GM12878 (cell line): ENCODE measurements around the gene NIP7. TPM values are rescaled to one million over a fixed set of nuclear protein-coding genes. Genes with fewer than 3 reads are reported as not detected.

Experiments used
- ATAC-seq: fragments of 200-7000 bp; cut with Tn5 transposase; 3 replicates; pipeline ENCODE4 v1.9.1; 2020; ENCODE audit warnings: mild to moderate bottlenecking, moderate library complexity
- BruUV-seq: library from RNA; stranded (reverse); fragments of 400-500 nt; replicated peaks from 2 replicates; lab custom pipeline; 2021; lab: Mats Ljungman, UMichigan
- CTCF ChIA-PET: fragments of 300-600 bp; sonication (Branson Sonifier 250); formaldehyde crosslinking; extraction: SDS; loops from one replicate; lab custom pipeline; 2021; ENCODE audit warnings: inconsistent platforms; lab: Yijun Ruan, JAX
- POLR2A ChIA-PET: fragments of 350-600 bp; formaldehyde crosslinking; extraction: SDS; loops from one replicate; lab custom pipeline; 2021; ENCODE audit warnings: inconsistent platforms; lab: Charles Lee
- RAD21 ChIA-PET: fragments of 300-600 bp; sonication (Branson Sonifier 250); formaldehyde crosslinking; loops from one replicate; lab custom pipeline; 2023; ENCODE audit warnings: antibody characterized with exemption; ENCODE audit not compliant: unreplicated experiment; lab: Charles Lee
- SMC1A ChIA-PET: fragments of 300-600 bp; sonication (Branson Sonifier 250); formaldehyde crosslinking; loops from one replicate; lab custom pipeline; 2023; ENCODE audit not compliant: unreplicated experiment, uncharacterized antibody; lab: Charles Lee
- DNase-seq: peaks from one replicate; pipeline ENCODE4 v3.0.0-alpha.2; 2011; ENCODE audit warnings: low read depth, low spot score
- FAIRE-seq: peaks from 3 replicates; lab custom pipeline; 2011; peaks lifted over from hg19 to GRCh38; lab: Jason Lieb, UNC
- H2AFZ ChIP-seq: 2 replicates; pipeline ENCODE4 v1.6.0; 2011; ENCODE audit warnings: low read depth, low read length, control low read depth; ENCODE audit not compliant: control insufficient read depth
- H3K27ac ChIP-seq: 2 replicates; pipeline ENCODE4 v1.5.1; 2011; ENCODE audit warnings: control low read depth; ENCODE audit not compliant: control insufficient read depth, insufficient read depth
- H3K27me3 ChIP-seq, 2 experiments: replicated peaks in 1 of 2; 2 replicates each; pipeline versions ENCODE4 v1.6.0 to v1.6.1; 2011; ENCODE audit warnings: low read length in 1 of 2; ENCODE audit not compliant: control insufficient read depth in 2 of 2, insufficient read depth in 2 of 2
- H3K36me3 ChIP-seq, 2 experiments: 2 replicates each; pipeline ENCODE4 v1.5.1; 2011; ENCODE audit warnings: low read length in 1 of 2; ENCODE audit not compliant: control insufficient read depth in 2 of 2, insufficient read depth in 2 of 2
- H3K4me1 ChIP-seq: 2 replicates; pipeline ENCODE4 v1.6.1; 2011; ENCODE audit warnings: mild to moderate bottlenecking, low read length, moderate library complexity, mixed read lengths; ENCODE audit not compliant: control insufficient read depth, insufficient read depth
- H3K4me2 ChIP-seq: 2 replicates; pipeline ENCODE4 v1.6.0; 2011; ENCODE audit warnings: control low read depth; ENCODE audit not compliant: control insufficient read depth, insufficient read depth
- H3K4me3 ChIP-seq: fragments of 200-600 bp; sonication (generic); 2 replicates; pipeline ENCODE4 v1.5.1; 2016
- H3K79me2 ChIP-seq: 2 replicates; pipeline ENCODE4 v1.6.0; 2011; ENCODE audit warnings: low read length; ENCODE audit not compliant: control insufficient read depth, insufficient read depth
- H3K9ac ChIP-seq: 2 replicates; pipeline ENCODE4 v1.8.0; 2011; ENCODE audit warnings: low read length, control low read depth, mixed read lengths; ENCODE audit not compliant: control insufficient read depth, insufficient read depth
- H3K9me3 ChIP-seq: replicated peaks from 3 replicates; pipeline ENCODE4 v1.5.1; 2011; ENCODE audit warnings: mild to moderate bottlenecking, low read length; ENCODE audit not compliant: control insufficient read depth, insufficient read depth
- H4K20me1 ChIP-seq: 2 replicates; pipeline ENCODE4 v1.6.0; 2011; ENCODE audit not compliant: control insufficient read depth, insufficient read depth
- BACH1 ChIP-seq: fragments of 450-650 bp; IDR thresholded peaks from 2 replicates; pipeline ENCODE4 v1.6.1; 2017; ENCODE audit warnings: mild to moderate bottlenecking, borderline replicate concordance
- CREB1 ChIP-seq: IDR thresholded peaks from 2 replicates; pipeline ENCODE4 v1.6.1; 2012; ENCODE audit warnings: low read depth, mild to moderate bottlenecking, inconsistent platforms
- KLF5 ChIP-seq: fragments of 450-650 bp; IDR thresholded peaks from 2 replicates; pipeline ENCODE4 v1.6.1; 2014; ENCODE audit warnings: mild to moderate bottlenecking; ENCODE audit not compliant: partially characterized antibody
- RELA ChIP-seq: fragments of 450-650 bp; IDR thresholded peaks from 2 replicates; pipeline ENCODE4 v1.8.0; 2014; ENCODE audit warnings: borderline replicate concordance; ENCODE audit not compliant: partially characterized antibody
- YY1 ChIP-seq: IDR thresholded peaks from 2 replicates; pipeline ENCODE4 v1.6.1; 2011; ENCODE audit warnings: low read depth, mild to moderate bottlenecking, low read length
- WGBS: methylation state at CpG from one replicate; pipeline ENCODE4 v1.1.6; 2016; ENCODE audit warnings: low lambda C conversion rate; ENCODE audit not compliant: insufficient replicate concordance, insufficient coverage; ENCODE audit errors: missing lambda C conversion rate; 5-methylcytosine and 5-hydroxymethylcytosine counted together
- in situ Hi-C: fragments of 300-500 bp; cut with MboI; formaldehyde crosslinking; loops from 9 replicates; pipeline ENCODE4 v1.14.3; 2018; ENCODE audit warnings: mixed read lengths
- intact Hi-C: fragments of 100-400 bp; cut with micrococcal nuclease; formaldehyde crosslinking; loops from one replicate; pipeline ENCODE4 v1.14.2; 2022; ENCODE audit not compliant: unreplicated experiment
- polyA plus RNA-seq, 11 experiments: library from polyadenylated mRNA; depleted of rRNA in 4 of 11; unstranded in 6 of 11; stranded (reverse) in 5 of 11; fragments of >200 nt; fragmentation: Nextera tagmentation in 4 of 11; fragmentation: Illumina TruSeq in 1 of 11; extraction: Ambion mirVana in 4 of 11; extraction: Trizol in 1 of 11; gene quantifications; 1 replicate in 1 of 11; 2 replicates in 10 of 11; pipeline versions ENCODE4 v1.2.1 to v1.2.3, GENCODE V29; 2011 to 2016; ENCODE audit warnings: inconsistent platforms in 2 of 11, missing spikeins in 2 of 11, low read depth in 1 of 11
- total RNA-seq, 4 experiments: library from RNA; depleted of rRNA in 3 of 4; stranded (reverse); fragments of >200 nt in 3 of 4; fragmentation: Illumina TruSeq in 1 of 4; extraction: Trizol in 1 of 4; gene quantifications; 2 replicates each; pipeline versions ENCODE4 v1.2.1 to v1.2.3, GENCODE V29; 2013 to 2021
- TF ChIP-seq, protein P1 (sequence below): fragments of 450-650 bp; IDR thresholded peaks from 2 replicates; pipeline ENCODE4 v1.6.1; 2017; ENCODE audit warnings: antibody characterized with exemption, mild to moderate bottlenecking, moderate library complexity

Gene NIP7
- total and polyA plus RNA-seq, 10 of the 15 experiments (the other 5 are each of a cell fraction or from before 2014, with no cell fraction given) = 18.8 to 62.9 (median 56.7) TPM

DNA sequence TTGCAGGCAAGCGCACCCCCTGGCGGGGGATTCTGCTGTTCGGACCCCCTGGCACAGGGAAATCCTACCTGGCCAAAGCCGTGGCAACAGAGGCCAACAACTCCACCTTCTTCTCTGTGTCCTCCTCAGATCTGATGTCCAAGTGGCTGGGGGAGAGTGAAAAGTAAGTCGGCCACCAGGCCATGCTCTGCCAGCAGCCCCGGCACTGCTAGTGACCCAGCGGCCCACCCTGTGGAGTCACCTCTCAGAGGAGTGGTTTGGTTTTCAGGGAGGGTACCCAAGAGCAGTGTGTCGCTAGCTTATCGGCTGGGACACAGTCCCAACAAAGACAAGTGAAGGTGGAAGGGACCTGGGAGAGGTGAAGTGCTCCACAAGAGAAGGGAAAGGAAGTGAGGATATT lies 20.2 kb upstream of the NIP7 start:
- WGBS = 91% methylated on average over 8 of the region's 9 CpGs
- Histone ChIP-seq H2AFZ (no peak overlapping the region), H4K20me1 (no peaks in the 10 kb centered on the region), H3K4me1 (no peaks in the 10 kb centered on the region; the same call in 1 of the 2 replicates), H3K4me2 (no peak overlapping the region), H3K36me3 (peaks cover 24 to 51% of the 10 kb centered on the region in 2 experiments), H3K9me3 (no peaks in the 10 kb centered on the region), H3K27me3 (no peaks in the 10 kb centered on the region), H3K27ac (no peak overlapping the region), H3K4me3 (no peak overlapping the region), H3K9ac (no peak overlapping the region), H3K79me2 (peaks cover 7% of the 10 kb centered on the region)
- ChIA-PET POLR2A (no interaction called here), RAD21 (no interaction called here), CTCF (no interaction called here), SMC1A (no interaction called here)
- ATAC-seq (no peak), DNase-seq (no peak), FAIRE-seq (no peak)
- no TSS peak for BruUV-seq
- TF ChIP-seq, protein P1, sequence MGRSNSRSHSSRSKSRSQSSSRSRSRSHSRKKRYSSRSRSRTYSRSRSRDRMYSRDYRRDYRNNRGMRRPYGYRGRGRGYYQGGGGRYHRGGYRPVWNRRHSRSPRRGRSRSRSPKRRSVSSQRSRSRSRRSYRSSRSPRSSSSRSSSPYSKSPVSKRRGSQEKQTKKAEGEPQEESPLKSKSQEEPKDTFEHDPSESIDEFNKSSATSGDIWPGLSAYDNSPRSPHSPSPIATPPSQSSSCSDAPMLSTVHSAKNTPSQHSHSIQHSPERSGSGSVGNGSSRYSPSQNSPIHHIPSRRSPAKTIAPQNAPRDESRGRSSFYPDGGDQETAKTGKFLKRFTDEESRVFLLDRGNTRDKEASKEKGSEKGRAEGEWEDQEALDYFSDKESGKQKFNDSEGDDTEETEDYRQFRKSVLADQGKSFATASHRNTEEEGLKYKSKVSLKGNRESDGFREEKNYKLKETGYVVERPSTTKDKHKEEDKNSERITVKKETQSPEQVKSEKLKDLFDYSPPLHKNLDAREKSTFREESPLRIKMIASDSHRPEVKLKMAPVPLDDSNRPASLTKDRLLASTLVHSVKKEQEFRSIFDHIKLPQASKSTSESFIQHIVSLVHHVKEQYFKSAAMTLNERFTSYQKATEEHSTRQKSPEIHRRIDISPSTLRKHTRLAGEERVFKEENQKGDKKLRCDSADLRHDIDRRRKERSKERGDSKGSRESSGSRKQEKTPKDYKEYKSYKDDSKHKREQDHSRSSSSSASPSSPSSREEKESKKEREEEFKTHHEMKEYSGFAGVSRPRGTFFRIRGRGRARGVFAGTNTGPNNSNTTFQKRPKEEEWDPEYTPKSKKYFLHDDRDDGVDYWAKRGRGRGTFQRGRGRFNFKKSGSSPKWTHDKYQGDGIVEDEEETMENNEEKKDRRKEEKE = no peak
- TF ChIP-seq RELA (no peak), CREB1 (no peak), YY1 (no peak), BACH1 (no peak), KLF5 (no peak)
- in situ Hi-C loops = no loop called here
- intact Hi-C loops = no loop called here
